ENCODE results near the gene NIT2. TPM values are rescaled to one million over a fixed set of nuclear protein-coding genes. Genes with fewer than 3 reads are reported as not detected.
A peak's percentile ranks its signal among the peaks of the same experiment; 100 is the strongest.

Gene NIT2
- total RNA-seq, 1 donor from 2014 or later: 5.3 TPM

DNA sequence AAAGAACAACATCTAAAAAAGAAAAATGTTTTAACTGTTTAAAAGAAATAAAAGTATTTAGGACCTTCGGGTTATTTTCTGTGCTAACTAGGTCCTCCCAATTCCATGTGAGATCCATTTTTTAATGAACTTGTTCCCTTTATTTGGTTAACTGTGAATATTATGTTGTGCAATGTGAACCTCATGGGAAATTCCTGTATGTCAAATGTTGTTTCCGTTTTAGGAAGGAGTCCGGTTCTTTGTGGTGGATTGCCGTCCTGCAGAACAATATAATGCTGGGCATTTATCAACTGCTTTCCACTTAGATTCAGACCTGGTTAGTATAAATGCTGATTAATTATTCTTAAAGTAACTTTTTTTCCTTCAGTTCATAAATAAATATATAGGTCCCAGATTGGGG, 35.5 kb upstream of the NIT2 start:
- Histone ChIP-seq H3K27ac (no peak overlapping the region), H3K4me3 (no peak overlapping the region), H3K4me1 (no peaks in the 10 kb centered on the region), H3K9me3 (no peaks in the 10 kb centered on the region), H3K36me3 (peaks cover 17 to 77% of the 10 kb centered on the region in 2 donors), H3K27me3 (no peaks in the 10 kb centered on the region)
- DNase-seq (ENCODE audit: low spot score in 2 of 2): no peak
- TF ChIP-seq, protein P1, sequence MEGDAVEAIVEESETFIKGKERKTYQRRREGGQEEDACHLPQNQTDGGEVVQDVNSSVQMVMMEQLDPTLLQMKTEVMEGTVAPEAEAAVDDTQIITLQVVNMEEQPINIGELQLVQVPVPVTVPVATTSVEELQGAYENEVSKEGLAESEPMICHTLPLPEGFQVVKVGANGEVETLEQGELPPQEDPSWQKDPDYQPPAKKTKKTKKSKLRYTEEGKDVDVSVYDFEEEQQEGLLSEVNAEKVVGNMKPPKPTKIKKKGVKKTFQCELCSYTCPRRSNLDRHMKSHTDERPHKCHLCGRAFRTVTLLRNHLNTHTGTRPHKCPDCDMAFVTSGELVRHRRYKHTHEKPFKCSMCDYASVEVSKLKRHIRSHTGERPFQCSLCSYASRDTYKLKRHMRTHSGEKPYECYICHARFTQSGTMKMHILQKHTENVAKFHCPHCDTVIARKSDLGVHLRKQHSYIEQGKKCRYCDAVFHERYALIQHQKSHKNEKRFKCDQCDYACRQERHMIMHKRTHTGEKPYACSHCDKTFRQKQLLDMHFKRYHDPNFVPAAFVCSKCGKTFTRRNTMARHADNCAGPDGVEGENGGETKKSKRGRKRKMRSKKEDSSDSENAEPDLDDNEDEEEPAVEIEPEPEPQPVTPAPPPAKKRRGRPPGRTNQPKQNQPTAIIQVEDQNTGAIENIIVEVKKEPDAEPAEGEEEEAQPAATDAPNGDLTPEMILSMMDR (IDR thresholded peaks at IDR 0.05): no peak
- intact Hi-C loops (cut with DNase I): no loop called here

DNA sequence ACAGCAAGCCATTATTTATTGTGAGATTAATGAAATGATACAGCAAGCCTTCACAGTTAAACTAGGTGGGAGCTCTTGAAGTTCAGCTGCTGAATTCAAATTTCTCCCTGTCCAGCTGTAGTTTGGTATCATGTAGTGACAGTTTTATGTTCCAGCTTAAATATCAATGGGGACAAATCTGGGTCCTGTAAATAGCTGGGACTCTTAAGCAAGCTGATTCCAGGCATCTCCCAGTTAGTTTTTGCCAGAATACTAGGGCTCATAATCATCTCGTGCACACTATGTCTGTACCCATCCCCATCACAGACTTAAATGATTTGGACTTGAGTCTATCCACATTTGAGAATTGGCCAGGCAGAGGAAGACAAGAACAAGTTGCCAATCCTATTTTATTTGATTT, 27.9 kb upstream of the NIT2 start:
- Histone ChIP-seq H3K4me3 (no peak overlapping the region), H3K27me3 (no peaks in the 10 kb centered on the region), H3K4me1 (no peaks in the 10 kb centered on the region), H3K9me3 (no peaks in the 10 kb centered on the region), H3K27ac (no peak overlapping the region), H3K36me3 (peaks cover 17 to 56% of the 10 kb centered on the region in 2 donors)
- intact Hi-C loops (cut with DNase I): no loop called here
- TF ChIP-seq, protein P1 (IDR thresholded peaks at IDR 0.05): no peak
- DNase-seq (ENCODE audit: low spot score in 2 of 2): no peak

DNA sequence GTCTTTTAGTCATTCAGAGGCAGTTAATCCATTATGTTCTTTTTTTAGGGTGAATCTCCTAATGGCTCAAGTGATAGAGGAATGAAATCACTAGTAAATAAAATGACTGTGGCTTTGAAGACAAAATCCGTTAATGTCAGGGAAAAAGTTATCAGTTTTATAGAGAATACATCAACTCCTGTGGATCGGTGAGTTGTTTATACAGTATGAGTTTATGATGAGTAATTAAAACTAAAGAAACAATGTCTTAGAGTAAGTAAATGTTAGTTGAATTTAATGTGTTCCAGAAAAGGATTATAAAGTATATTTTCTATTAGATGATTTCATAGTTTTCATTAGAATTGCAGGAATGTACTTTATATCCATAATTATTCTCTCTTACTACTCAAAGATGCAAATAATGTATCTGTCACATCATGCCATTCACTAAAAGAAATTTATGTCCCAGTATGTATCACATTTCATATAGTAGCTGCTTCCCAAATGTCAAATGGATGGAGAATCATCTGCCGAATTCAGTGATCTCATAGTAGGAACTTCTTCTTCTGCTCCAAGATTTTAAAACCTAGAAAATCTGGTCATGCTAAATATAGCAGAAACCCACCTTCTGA, 24.1 kb upstream of the NIT2 start:
- intact Hi-C loops (cut with DNase I): no loop called here
- no peak overlapping the region for H3K27ac ChIP-seq
- H3K4me1 ChIP-seq: no peaks in the 10 kb centered on the region
- no peaks in the 10 kb centered on the region for H3K9me3 ChIP-seq
- no peaks in the 10 kb centered on the region for H3K27me3 ChIP-seq
- H3K4me3 ChIP-seq: no peak overlapping the region
- TF ChIP-seq, protein P1 (IDR thresholded peaks at IDR 0.05): no peak
- H3K36me3 ChIP-seq: peaks cover 17 to 33% of the 10 kb centered on the region in 2 donors
- no peak for DNase-seq (ENCODE audit: low spot score in 2 of 2)

DNA sequence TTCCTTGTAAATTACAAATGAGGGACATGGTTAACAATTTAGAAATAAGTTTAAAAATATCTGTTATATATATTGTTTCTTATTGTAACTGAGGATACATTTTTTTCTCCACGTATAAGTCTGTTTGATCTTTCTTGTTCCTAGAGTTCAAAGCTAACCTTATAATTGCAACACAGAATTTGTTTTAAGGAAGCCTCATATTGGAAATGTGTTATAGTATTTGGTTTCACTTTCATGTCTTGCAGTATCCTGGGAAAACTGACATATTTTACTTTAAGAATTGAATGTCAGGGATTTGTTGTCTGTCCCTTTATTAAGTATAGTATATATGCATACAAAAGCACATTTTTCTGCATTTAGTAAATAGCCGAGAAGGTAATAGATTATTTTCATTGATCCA, 23.5 kb upstream of the NIT2 start:
- TF ChIP-seq, protein P1 (IDR thresholded peaks at IDR 0.05): no peak
- intact Hi-C loops (cut with DNase I): no loop called here
- no peaks in the 10 kb centered on the region for H3K4me1 ChIP-seq
- peaks cover 21 to 30% of the 10 kb centered on the region in 2 donors for H3K36me3 ChIP-seq
- no peak for DNase-seq (ENCODE audit: low spot score in 2 of 2)
- H3K27ac ChIP-seq: no peak overlapping the region
- no peaks in the 10 kb centered on the region for H3K9me3 ChIP-seq
- peak overlapping the region in 1 of 2 donors; percentile 3 for H3K4me3 ChIP-seq
- no peaks in the 10 kb centered on the region for H3K27me3 ChIP-seq

DNA sequence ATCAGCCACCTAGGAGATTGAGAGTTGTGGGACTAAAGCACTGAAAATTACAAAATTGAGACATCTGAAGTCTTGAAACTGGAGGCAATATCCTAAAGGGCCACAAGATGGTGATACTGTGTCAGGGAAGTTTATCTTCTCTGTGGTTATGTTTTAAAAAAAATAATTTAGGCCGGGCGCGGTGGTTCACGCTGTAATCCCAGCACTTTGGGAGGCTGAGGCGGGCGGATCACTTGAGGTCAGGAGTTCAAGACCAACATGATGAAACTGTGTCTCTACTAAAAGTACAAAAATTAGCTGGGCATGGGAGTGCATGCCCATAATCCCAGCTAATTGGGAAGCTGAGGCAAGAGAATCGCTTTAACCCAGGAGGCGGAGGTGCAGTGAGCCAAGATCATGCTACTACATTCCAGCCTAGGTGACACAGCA, 17.9 kb upstream of the NIT2 start:
- H3K27ac ChIP-seq: no peak overlapping the region
- intact Hi-C loops (cut with DNase I): loop anchor here (1.0 kb wide), 1 partner anchor 274 kb away; no protein-coding TSS in a partner anchor
- no peaks in the 10 kb centered on the region for H3K27me3 ChIP-seq
- TF ChIP-seq, protein P1 (IDR thresholded peaks at IDR 0.05): peak; percentile 62 to 68 (median 63)
- H3K4me3 ChIP-seq: no peak overlapping the region
- no peaks in the 10 kb centered on the region for H3K9me3 ChIP-seq
- H3K36me3 ChIP-seq: peaks cover 21 to 29% of the 10 kb centered on the region in 2 donors
- peaks cover 0 to 3% of the 10 kb centered on the region in 2 donors for H3K4me1 ChIP-seq
- no peak for DNase-seq (ENCODE audit: low spot score in 2 of 2)
